GM21786 (cell line): ENCODE results near the gene CEP41.

Experiments
- ATAC-seq: cut with Tn5 transposase; IDR thresholded peaks from one replicate; pipeline ENCODE4 v1.9.1; 2021; ENCODE audit not compliant: unreplicated experiment

Gene CEP41

DNA sequence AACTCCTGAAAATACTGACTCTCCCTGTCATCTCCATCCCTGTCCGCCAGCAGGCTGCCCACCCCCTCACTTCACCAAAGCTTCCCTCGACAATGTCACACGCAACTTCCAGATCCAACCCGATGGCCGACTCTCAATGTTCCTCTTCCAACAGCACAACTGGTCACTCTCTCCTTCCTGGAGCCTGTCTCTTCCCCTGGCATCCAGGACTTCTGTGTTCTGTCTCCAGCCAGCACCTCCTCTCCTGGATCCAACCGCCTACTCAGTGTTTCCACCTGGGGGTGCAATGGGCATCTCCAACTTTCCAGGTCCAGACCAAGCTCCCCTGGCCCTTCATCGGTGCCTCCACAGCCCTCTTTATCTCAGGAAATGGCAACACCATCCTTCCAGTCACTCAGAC is 87.6 kb downstream of the CEP41 start:
- ATAC-seq: no peak

DNA sequence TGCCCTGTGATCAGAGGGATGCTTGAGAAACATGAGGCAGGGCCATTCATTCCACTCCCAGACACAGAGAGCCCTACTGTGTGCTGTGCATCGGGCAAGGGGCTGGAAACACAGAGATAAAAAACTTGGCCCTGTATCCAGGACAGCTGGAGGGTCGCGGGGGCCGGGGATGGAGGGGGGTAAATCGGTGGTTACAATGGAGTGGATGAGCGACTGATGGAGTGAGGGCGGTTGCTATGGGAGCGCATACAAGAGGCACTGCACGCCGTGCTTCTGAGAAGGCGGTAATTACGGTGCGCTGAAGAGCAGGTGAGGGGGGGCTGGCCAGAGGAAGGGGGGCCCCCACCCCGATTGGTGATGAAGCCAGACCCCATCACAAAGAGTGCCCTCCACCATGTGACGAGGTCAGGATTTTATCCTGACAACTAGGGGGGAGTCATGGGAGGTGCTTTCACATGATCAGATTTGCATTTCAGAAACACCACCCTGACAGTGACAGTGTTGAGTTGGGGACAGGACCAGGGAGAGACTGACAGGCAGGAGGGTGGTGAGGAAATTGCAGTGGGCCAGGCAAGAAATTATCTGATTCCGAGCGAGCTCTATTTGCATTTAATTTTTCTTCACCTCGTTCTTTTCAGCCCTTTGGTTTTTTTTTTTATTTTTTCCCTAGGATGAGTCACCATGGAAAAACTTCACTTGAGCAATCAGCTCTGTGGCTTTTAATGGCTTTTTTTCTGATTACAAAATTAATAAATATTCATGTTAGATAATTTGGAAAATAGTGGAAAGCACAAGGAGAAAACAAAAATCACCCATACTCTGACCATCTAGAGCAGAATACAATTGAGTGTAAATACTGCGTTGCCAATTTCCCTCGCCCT is 88.4 kb downstream of the CEP41 start:
- no peak for ATAC-seq

DNA sequence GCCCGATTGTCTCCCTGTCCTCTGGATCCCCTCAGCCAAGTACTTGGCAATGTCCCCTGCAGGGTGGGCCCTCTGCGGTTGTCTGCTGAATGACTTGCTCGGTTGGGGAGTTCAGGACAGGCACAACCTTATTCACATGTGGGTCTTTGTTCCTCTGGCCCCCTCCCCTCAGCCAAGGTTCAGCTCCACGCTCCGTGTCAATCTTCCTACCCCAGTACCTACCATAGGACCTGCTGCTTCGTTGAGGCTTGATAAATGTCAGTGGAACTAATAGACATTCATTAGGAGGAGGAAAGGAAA is 89.1 kb downstream of the CEP41 start:
- no peak for ATAC-seq

DNA sequence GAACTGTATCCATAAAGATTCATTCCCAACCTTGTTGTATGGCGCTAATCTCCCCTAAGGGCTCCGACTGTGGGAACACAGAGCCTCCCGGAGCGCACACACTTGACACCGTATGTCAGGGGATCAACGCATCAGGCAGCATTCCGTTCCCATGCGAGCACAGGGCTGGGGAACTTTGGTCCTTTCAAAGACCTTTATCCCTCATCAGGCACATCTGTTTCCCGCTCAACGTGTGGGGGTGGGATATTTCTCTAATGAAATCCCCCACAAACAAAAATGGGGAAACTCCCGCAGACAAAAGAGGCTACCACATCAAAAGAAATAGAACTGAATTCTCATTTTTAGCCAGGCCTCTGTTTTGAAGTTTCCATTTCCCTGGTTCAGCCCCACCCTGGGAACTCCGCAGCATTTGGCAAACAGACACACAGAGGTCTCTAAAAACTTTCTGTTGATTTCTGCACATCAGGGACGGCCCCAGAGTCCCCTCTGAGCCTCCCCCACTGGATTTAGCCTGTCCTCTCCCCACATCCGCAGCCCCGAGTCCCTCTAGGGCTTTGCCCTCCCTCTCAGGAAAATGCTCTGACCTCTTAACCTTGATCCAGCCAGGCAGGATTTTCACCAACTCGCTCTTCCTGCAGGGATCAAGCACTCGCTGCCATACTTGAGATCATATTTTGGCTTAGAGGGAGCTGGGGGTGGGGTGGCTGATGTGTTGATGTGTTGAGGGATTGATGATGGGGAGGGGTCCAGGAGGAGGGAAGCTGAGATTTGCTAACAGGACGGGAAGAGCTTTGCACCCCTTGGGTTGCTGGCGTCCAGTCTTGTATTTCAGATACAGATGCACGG is 89.6 kb downstream of the CEP41 start:
- peak; percentile 63 for ATAC-seq

DNA sequence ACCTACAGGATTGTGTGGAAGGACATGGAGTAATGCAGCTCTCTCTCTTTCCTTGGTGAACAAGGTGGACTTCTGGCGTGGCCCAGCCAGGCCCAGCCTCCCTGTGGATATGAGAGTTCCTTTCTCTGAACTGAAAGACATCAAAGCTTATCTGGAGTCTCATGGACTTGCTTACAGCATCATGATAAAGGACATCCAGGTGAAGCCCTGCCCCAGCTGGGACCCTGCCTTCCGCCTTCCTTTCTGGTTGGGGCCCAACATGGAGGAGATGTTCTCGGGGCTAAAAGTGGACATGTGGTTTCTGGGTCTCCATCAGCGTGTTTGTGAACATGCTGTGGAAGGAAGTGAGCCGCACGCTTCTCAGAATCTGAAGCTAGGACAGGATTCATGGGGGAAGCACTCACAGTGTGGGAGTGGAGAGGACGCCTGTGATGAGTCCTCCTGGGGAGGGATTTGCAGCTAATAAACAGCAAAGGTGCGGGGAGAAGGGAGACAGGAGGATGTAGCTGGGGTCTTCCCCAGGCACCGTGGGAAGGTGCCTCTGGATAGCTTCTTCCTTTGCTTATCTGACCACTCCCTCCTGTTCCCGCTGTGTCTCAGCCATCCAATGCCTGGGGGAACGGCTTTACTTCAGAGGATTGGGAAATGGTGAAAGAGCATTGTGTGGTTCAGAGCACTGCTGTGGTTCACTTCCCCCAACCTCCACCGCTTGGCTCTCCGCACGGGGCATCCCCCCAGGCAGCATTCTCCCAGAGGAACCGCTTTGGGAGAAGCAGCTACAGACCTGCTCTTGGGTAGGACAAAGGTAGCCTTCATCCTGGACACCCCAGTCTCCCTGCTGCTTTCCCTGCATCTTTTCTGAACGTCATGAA is 90.7 kb downstream of the CEP41 start:
- no peak for ATAC-seq

DNA sequence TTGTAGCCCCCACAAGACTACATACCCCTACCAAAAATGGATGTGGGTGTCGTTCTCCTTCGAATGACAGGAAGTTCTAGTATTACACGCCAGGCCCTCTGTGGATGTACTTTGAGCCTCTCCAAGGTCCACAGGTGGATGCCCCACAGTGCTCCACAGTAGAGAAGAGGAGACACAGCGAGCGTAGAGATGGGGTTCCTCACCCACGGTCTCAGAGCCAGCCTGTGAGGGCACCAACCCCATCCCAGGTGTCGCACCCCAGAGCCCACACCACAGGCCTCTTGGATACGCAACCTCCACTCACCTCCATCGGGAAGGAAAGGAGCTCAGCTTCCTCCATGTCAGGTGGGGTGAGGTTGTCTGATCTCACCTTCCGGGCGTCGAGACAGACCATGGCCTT is 93.9 kb downstream of the CEP41 start:
- ATAC-seq: no peak

DNA sequence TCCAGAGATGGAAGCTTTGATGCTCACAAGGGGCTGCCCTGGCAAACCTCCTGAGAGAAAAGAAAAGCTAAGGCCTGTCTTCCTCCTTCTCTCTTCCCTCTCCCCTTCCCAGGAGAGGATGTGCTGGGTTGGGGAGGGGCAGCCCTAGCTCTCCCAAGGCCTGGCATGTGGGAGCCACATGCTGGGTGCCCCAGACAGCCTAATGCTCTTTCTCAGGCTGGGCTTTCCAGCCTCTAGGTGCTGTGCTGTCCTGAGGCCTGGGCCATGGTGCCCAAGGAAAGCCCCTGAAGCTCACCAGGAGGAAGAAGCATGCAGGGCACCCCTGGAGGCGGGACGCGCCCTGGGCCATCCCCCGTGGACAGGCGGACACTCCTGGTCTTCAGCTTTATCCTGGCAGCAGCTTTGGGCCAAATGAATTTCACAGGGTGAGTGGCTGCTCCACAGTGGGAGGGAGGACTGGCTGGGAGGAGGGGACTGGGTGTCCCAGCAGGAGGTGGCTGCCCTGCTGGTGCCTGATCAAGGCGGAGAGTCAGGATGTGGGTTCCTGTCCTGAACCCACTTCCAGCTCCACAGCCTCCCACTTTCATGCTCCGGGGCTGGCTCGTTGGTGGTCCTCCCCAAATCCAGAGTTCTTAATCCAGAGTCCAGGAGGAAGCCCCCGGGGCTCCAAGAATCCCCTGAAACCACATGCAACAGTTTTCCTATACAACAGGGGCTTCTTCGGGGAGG is 94.5 kb downstream of the CEP41 start:
- ATAC-seq: no peak

DNA sequence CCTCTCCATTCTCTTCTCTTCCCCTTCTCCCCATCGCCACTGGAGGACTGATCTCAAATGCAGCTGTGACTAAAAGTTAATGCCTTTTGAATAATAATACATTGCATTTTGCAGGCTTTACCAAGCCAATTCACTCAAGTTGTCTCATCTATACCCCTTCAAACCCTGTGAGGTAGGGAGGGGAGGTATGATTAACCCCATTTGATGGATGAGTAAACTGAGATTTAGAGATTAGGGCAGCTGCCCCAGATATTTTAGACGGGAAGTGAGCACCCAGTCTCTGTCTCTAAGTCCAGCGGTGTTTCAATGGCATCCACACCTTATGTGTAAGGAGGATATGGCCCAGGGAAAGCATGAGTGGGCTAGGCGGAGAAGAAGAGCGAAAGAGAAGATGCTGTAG is 95.1 kb downstream of the CEP41 start:
- no peak for ATAC-seq

DNA sequence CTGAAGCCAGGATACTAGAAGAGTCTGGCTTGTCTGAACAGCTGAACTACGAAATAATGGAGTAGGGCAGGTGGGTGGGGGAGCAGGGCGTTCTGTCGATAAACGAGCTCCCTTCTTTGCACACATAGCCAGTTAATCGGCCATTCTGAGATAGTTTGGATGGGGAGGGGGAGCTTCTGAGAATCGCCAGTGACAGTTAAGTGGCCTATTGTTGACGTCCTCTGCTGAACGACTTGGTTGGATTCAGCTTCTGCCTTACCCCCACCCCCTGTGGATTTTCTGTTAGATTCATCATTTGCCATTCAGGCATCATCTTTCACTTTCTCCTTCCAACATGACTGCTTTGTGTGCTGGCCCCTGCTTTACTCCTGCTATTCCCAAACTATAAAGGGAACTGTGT is 95.7 kb downstream of the CEP41 start:
- ATAC-seq: no peak

DNA sequence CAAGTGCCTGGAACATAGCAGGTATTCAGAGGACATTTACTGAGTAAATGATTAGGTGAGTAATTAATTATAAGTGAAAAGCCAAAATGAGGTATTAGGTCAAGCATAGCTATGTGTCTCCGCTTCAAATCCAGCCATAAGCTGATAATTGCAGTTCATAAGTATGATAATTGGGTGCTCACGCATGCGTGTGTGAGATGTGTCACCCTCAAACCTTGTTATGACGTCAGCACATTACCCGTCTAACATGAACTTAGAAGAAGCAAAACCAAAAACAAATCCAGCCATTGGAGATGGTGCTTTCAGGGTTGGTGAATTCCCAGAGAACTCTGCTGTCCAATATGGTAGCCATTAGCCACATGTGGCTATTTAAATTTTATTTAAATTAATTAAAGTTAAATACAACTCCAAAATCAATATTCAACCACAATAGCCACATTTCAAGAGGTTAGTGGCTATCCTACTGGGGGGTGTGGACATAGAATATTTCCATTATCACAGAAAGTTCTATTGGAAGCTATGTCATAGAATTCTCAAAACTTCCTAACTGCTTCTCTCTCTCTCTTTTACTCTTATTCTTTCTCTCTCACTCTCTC is 96.4 kb downstream of the CEP41 start, which contains the start of gene CPA5:
Gene CPA5 (plus strand): TSS at position 546 of the 596 bp plus-strand sequence. CDS start 1,670 bp downstream, outside the sequence.
- ATAC-seq: no peak
